ENCODE data around the gene SEC24C. TPM values are rescaled to one million over a fixed set of nuclear protein-coding genes. Genes with fewer than 3 reads are reported as not detected.

Gene SEC24C
- total RNA-seq, 4 donors from 2014 or later, result 42.0 to 61.2 (median 43.3) TPM

DNA sequence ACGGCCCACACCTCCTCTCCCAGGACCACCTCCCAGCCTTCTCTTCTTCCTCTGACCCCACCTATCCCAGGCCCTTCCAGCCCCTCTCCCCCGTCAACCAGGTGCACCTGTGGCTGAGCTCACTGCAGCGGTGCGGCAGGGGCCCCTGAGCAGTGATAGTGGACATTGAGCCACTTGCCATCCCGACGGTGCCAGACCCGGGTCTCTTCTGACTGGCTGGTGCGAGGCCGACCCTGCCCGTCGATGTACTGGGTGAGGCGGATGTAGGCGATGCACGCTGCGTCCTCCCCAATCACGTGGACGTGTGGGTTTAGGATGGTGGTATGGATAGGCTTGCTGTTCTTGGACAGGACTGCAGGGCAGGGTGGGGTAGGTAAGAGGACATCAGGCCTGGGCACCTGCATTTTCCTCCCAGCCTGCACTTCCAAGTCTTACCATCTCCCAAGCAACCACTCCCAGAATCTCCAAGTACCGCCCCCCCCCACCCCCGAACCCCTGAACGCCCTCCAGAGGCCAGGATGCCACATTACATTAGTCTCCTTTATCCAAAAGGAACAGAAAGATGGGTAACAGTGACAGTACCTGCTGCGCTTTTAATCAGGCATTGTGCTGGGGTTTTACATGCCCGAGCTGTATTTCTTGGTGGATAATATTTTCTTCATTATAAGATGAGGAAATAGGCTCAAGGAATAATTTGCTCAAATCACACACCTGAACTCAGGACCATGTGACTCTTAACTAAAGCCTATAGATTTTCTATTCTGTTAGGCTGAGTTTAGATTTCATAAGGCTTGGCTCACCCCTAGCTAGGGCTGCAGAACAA is 70.9 kb downstream of the SEC24C start:
- Histone ChIP-seq H3K27ac (peak overlapping the region in 2 of 4 donors; percentile 38 to 77), H3K4me1 (peaks cover 0 to 37% (median 8%) of the 10 kb centered on the region in 4 donors), H3K36me3 (peaks cover 0 to 46% (median 0%) of the 10 kb centered on the region in 3 donors), H3K4me3 (no peak overlapping the region), H3K9me3 (no peaks in the 10 kb centered on the region), H3K27me3 (no peaks in the 10 kb centered on the region)
- no peak for TF ChIP-seq EP300 (IDR thresholded peaks at IDR 0.05)
- TF ChIP-seq, protein P1, sequence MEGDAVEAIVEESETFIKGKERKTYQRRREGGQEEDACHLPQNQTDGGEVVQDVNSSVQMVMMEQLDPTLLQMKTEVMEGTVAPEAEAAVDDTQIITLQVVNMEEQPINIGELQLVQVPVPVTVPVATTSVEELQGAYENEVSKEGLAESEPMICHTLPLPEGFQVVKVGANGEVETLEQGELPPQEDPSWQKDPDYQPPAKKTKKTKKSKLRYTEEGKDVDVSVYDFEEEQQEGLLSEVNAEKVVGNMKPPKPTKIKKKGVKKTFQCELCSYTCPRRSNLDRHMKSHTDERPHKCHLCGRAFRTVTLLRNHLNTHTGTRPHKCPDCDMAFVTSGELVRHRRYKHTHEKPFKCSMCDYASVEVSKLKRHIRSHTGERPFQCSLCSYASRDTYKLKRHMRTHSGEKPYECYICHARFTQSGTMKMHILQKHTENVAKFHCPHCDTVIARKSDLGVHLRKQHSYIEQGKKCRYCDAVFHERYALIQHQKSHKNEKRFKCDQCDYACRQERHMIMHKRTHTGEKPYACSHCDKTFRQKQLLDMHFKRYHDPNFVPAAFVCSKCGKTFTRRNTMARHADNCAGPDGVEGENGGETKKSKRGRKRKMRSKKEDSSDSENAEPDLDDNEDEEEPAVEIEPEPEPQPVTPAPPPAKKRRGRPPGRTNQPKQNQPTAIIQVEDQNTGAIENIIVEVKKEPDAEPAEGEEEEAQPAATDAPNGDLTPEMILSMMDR (IDR thresholded peaks at IDR 0.05), result peak in 2 of 5 experiments; percentile 7 to 12
- WGBS, 2 donors, result 80 to 82% methylated on average over 22 of the region's 22 CpGs
- DNase-seq (ENCODE audit: low spot score in 2 of 2), result no peak

DNA sequence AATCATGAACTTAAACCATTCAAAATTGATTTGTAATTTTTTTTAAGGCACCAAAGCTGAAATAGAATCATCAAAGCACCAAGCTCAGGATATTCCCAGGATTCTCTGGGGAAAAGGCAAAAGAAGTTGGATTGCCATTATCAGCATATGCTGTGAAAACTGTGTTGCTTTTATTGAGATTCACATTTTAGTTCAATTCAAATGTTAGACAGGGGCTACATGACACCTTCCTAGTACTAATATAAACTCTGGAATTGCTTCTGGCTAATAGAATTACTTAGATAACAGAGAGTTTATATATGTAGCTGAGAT is 71.5 kb downstream of the SEC24C start:
- Histone ChIP-seq H3K27me3 (no peaks in the 10 kb centered on the region), H3K9me3 (no peaks in the 10 kb centered on the region), H3K4me1 (peaks cover 0 to 32% (median 4%) of the 10 kb centered on the region in 4 donors), H3K36me3 (peaks cover 0 to 46% (median 0%) of the 10 kb centered on the region in 3 donors), H3K27ac (peak overlapping the region in 3 of 4 donors; percentile 4 to 77 (median 38)), H3K4me3 (no peak overlapping the region)
- TF ChIP-seq, protein P1 (IDR thresholded peaks at IDR 0.05), result no peak
- no peak for TF ChIP-seq POLR2A (IDR thresholded peaks at IDR 0.05)
- no peak for TF ChIP-seq EP300 (IDR thresholded peaks at IDR 0.05)
- no peak for DNase-seq (ENCODE audit: low spot score in 2 of 2)

DNA sequence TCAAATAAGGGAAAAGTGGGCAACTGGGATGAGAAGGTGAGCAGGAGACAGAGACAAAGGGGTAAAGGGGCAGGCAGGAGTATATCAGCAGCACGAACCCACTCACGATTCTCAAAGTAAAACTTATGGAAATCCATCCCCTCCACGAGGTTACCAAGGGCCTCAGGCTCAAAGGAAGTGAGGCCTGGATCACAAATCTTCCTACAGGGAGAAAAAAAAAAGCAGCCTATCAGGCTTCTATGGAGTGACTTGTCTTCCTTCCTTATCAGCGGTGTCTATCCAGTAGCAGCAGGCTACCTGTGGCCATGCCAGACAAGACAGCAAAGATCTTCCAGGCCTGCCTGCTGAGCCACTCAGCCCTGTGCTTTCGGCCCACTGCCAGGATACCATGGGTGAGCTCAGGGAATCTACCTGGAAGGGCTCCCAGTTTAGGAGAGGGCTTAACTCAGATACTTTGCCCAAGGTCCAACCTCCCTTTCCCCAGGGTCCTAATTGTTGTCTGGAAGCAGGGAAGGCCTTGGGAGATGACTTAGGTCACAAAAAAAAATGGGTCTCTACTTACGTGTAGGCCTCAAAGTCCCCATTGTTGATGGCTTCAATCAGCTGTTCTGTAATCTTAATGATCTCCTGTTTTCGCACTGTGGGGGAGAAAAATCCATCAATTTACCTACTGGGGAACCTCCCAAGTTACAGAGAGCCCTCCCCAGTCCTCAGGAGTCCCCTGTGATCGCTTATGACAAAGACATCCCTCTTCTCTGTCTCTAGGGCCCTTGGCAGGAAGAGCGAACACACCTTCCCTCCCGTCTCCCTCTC is 73.0 kb downstream of the SEC24C start:
- TF ChIP-seq, protein P1 (IDR thresholded peaks at IDR 0.05), result no peak
- TF ChIP-seq EP300 (IDR thresholded peaks at IDR 0.05) (no peak), POLR2A (IDR thresholded peaks at IDR 0.05) (no peak)
- H3K4me3 ChIP-seq, result no peak overlapping the region

DNA sequence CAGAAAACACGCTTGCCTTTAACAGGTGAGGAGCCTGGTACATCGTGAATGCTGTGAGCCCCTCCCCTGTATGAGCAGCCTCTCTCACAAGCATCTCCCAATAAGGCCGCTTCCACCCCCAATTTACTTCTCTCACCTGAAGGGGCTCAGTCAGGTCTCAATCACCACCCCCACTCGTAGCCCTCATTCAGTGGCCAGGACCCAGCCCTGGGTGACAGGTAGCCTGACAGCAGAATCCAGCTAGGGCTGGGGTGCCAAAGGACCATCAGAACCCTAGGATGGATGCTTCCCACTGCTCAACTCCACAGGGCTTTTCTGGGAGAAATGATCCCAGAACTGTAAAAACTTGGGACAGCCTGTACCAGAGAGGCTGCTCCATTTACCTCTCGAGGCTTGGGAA is 73.7 kb downstream of the SEC24C start:
- WGBS, 2 donors, result 85 to 95% methylated on average over 4 to 5 of the region's 5 CpGs
- H3K36me3 ChIP-seq, result peaks cover 0 to 63% (median 0%) of the 10 kb centered on the region in 3 donors

More for the DNA sequence above, 73.0 kb downstream of the SEC24C start:
- DNase-seq (ENCODE audit: low spot score in 2 of 2), result no peak
- no peaks in the 10 kb centered on the region for H3K27me3 ChIP-seq
- no peaks in the 10 kb centered on the region for H3K9me3 ChIP-seq
- H3K4me1 ChIP-seq, result peaks cover 0 to 30% (median 3%) of the 10 kb centered on the region in 4 donors
- WGBS, 2 donors, result 79 to 83% methylated on average over 10 of the region's 10 CpGs
- peak overlapping the region in 3 of 4 donors; percentile 12 to 77 (median 70) for H3K27ac ChIP-seq
- H3K36me3 ChIP-seq, result peaks cover 0 to 57% (median 0%) of the 10 kb centered on the region in 3 donors

More for the DNA sequence above, 73.7 kb downstream of the SEC24C start:
- no peak for DNase-seq (ENCODE audit: low spot score in 2 of 2)
- TF ChIP-seq, protein P1 (IDR thresholded peaks at IDR 0.05), result no peak
- TF ChIP-seq POLR2A (IDR thresholded peaks at IDR 0.05) (no peak), EP300 (IDR thresholded peaks at IDR 0.05) (no peak)
- Histone ChIP-seq H3K4me3 (no peak overlapping the region), H3K27ac (peak overlapping the region in 2 of 4 donors; percentile 50 to 77), H3K27me3 (no peaks in the 10 kb centered on the region), H3K9me3 (no peaks in the 10 kb centered on the region), H3K4me1 (peaks cover 0 to 28% (median 0%) of the 10 kb centered on the region in 4 donors)

Data from tibial nerve (tissue), 4 donors.